Neutrophil (primary cell): Measurements from ENCODE around the gene FZD10.

ENCODE experiments used
- H3K27ac ChIP-seq: fragments of 200-600 bp; sonication (generic); 2 replicates; pipeline ENCODE4 v1.5.1; 2016; ENCODE audit warnings: mild to moderate bottlenecking, moderate library complexity
- H3K27me3 ChIP-seq: fragments of 200-600 bp; sonication (generic); 2 replicates; pipeline ENCODE4 v1.6.0; 2016; ENCODE audit warnings: mild to moderate bottlenecking
- H3K36me3 ChIP-seq: fragments of 200-600 bp; sonication (generic); 2 replicates; pipeline ENCODE4 v1.5.1; 2017
- H3K4me1 ChIP-seq, 2 experiments: fragments of 200-600 bp in 1 of 2; sonication (generic) in 1 of 2; 1 replicate in 1 of 2; 2 replicates in 1 of 2; pipeline versions ENCODE4 v1.5.1 to v1.6.1; 2013 to 2016; ENCODE audit warnings: low read depth in 1 of 2, low read length in 1 of 2, mild to moderate bottlenecking in 1 of 2, moderate library complexity in 1 of 2; ENCODE audit not compliant: control insufficient read depth in 1 of 2, insufficient read depth in 1 of 2
- H3K4me3 ChIP-seq, 2 experiments: fragments of 200-600 bp in 1 of 2; sonication (generic) in 1 of 2; 1 replicate in 1 of 2; 2 replicates in 1 of 2; pipeline ENCODE4 v1.5.1; 2013 to 2016; ENCODE audit warnings: low read depth in 1 of 2, low read length in 1 of 2, mild to moderate bottlenecking in 1 of 2, moderate library complexity in 1 of 2
- H3K9me3 ChIP-seq: fragments of 200-600 bp; sonication (generic); 2 replicates; pipeline ENCODE4 v1.5.1; 2016
- CTCF ChIP-seq: fragments of 200-600 bp; sonication (generic); IDR thresholded peaks from 2 replicates; pipeline ENCODE4 v1.5.1; 2016; ENCODE audit warnings: antibody characterized with exemption

FZD10 gene

GRCh38 chr12:130177635-130178242 lies 15.5 kb downstream of the FZD10 start:
- H3K9me3 ChIP-seq, result no peaks in the 10 kb centered on the region

GRCh38 chr12:130178282-130178681 lies 16.0 kb downstream of the FZD10 start:
- H3K9me3 ChIP-seq, result no peaks in the 10 kb centered on the region
- TF ChIP-seq CTCF, result no peak
- H3K36me3 ChIP-seq, result no peaks in the 10 kb centered on the region
- no peaks in the 10 kb centered on the region for H3K4me1 ChIP-seq
- H3K4me3 ChIP-seq, result no peak overlapping the region
- peaks cover 19% of the 10 kb centered on the region for H3K27me3 ChIP-seq
- H3K27ac ChIP-seq, result no peak overlapping the region

More at GRCh38 chr12:130177635-130178242, 15.5 kb downstream of the FZD10 start:
- TF ChIP-seq CTCF, result no peak
- no peaks in the 10 kb centered on the region for H3K36me3 ChIP-seq
- H3K4me3 ChIP-seq, result no peak overlapping the region
- H3K27ac ChIP-seq, result no peak overlapping the region
- H3K27me3 ChIP-seq, result peaks cover 19% of the 10 kb centered on the region
- no peaks in the 10 kb centered on the region for H3K4me1 ChIP-seq

- H3K36me3 ChIP-seq, result no peaks in the 10 kb centered on the region
- no peak overlapping the region for H3K4me3 ChIP-seq
- no peak overlapping the region for H3K27ac ChIP-seq
- peaks cover 19% of the 10 kb centered on the region for H3K27me3 ChIP-seq
- TF ChIP-seq CTCF, result no peak
- H3K4me1 ChIP-seq, result no peaks in the 10 kb centered on the region
- H3K9me3 ChIP-seq, result no peaks in the 10 kb centered on the region
These were observed 16.9 kb downstream of the FZD10 start for GRCh38 chr12:130179191-130179590.

- H3K36me3 ChIP-seq, result no peaks in the 10 kb centered on the region
- no peak overlapping the region for H3K4me3 ChIP-seq
- H3K27me3 ChIP-seq, result peaks cover 19% of the 10 kb centered on the region
- no peak for TF ChIP-seq CTCF
- no peaks in the 10 kb centered on the region for H3K9me3 ChIP-seq
- H3K27ac ChIP-seq, result no peak overlapping the region
- H3K4me1 ChIP-seq, result no peaks in the 10 kb centered on the region
These were observed 17.4 kb downstream of the FZD10 start for GRCh38 chr12:130179621-130180020.

- Histone ChIP-seq H3K27ac (no peak overlapping the region), H3K9me3 (no peaks in the 10 kb centered on the region), H3K4me1 (no peaks in the 10 kb centered on the region), H3K36me3 (no peaks in the 10 kb centered on the region), H3K27me3 (peaks cover 19% of the 10 kb centered on the region), H3K4me3 (no peak overlapping the region)
- no peak for TF ChIP-seq CTCF
These were observed 18.9 kb downstream of the FZD10 start for GRCh38 chr12:130181211-130181610.
